GM18858 (cell line): ENCODE data around the gene KIF13A.
"Not testable (repeated sequence)": the region's sequence is repeated elsewhere in the genome, so short reads cannot be mapped to it uniquely, and the experiment has no call there.

ENCODE experiments used
- ATAC-seq: cut with Tn5 transposase; IDR thresholded peaks from one replicate; pipeline ENCODE4 v1.9.1; 2021; ENCODE audit not compliant: unreplicated experiment

The KIF13A gene

GRCh38 chr6:17877895-17878440 is 109.5 kb downstream of the KIF13A start:
- no peak for ATAC-seq

- ATAC-seq: no peak
Observed at GRCh38 chr6:17877196-17877894, 110.1 kb downstream of the KIF13A start.

- ATAC-seq: no peak
Observed at GRCh38 chr6:17874753-17875152, 112.7 kb downstream of the KIF13A start.

GRCh38 chr6:17872908-17873307 is 114.5 kb downstream of the KIF13A start:
- no peak for ATAC-seq

GRCh38 chr6:17871836-17872235 is 115.6 kb downstream of the KIF13A start:
- no peak for ATAC-seq

GRCh38 chr6:17871189-17871519 is 116.3 kb downstream of the KIF13A start:
- ATAC-seq: no peak

- no peak for ATAC-seq
Observed at GRCh38 chr6:17870300-17871188, 116.9 kb downstream of the KIF13A start.

GRCh38 chr6:17869753-17870050 is 117.7 kb downstream of the KIF13A start:
- ATAC-seq: no peak

- no peak for ATAC-seq
Observed at GRCh38 chr6:17869010-17869752, 118.3 kb downstream of the KIF13A start.

- ATAC-seq: no peak
Observed at GRCh38 chr6:17867880-17868279, 119.6 kb downstream of the KIF13A start.

- no peak for ATAC-seq
Observed at GRCh38 chr6:17866876-17867444, 120.5 kb downstream of the KIF13A start.

GRCh38 chr6:17865798-17866725 is 121.4 kb downstream of the KIF13A start:
- ATAC-seq: no peak

- ATAC-seq: no peak
Observed at GRCh38 chr6:17865243-17865642, 122.2 kb downstream of the KIF13A start.

GRCh38 chr6:17863901-17864754 is 123.3 kb downstream of the KIF13A start:
- ATAC-seq: no peak

GRCh38 chr6:17861361-17861760 is 126.1 kb downstream of the KIF13A start:
- ATAC-seq: no peak

GRCh38 chr6:17859846-17860245 is 127.6 kb downstream of the KIF13A start:
- no peak for ATAC-seq

- ATAC-seq: no peak
Observed at GRCh38 chr6:17858584-17858983, 128.9 kb downstream of the KIF13A start.

GRCh38 chr6:17857188-17857587 is 130.2 kb downstream of the KIF13A start:
- ATAC-seq: not testable (repeated sequence)

GRCh38 chr6:17856306-17856705 is 131.1 kb downstream of the KIF13A start:
- no peak for ATAC-seq
